WERI-Rb-1 (cell line): ENCODE results near the gene ENHO.
"Not testable (repeated sequence)": the region's sequence is repeated elsewhere in the genome, so short reads cannot be mapped to it uniquely, and the experiment has no call there.

Experiments
- DNase-seq: peaks from one replicate; pipeline ENCODE4 v3.0.0-alpha.2; 2020
- H3K27ac ChIP-seq: fragments of 250-450 bp; sonication (Bioruptor Pico); 2 replicates; pipeline ENCODE4 v1.5.1; 2020; ENCODE audit warnings: mild to moderate bottlenecking, moderate library complexity
- H3K27me3 ChIP-seq: fragments of 250-450 bp; sonication (Bioruptor Pico); 2 replicates; pipeline ENCODE4 v1.5.1; 2021; ENCODE audit warnings: mild to moderate bottlenecking, low read depth, moderate library complexity; ENCODE audit not compliant: insufficient read depth, severe bottlenecking
- H3K36me3 ChIP-seq: fragments of 250-450 bp; sonication (Bioruptor Pico); 2 replicates; pipeline ENCODE4 v1.5.1; 2020; ENCODE audit warnings: mild to moderate bottlenecking, moderate library complexity
- H3K4me3 ChIP-seq: 2 replicates; pipeline ENCODE4 v1.5.1; 2011; ENCODE audit warnings: low read depth, mild to moderate bottlenecking, control low read depth, low read length
- H3K9me3 ChIP-seq: fragments of 250-450 bp; sonication (Bioruptor Pico); 2 replicates; pipeline ENCODE4 v1.5.1; 2021; ENCODE audit warnings: mild to moderate bottlenecking, moderate library complexity; ENCODE audit not compliant: severe bottlenecking
- TF ChIP-seq, protein P1 (sequence below): IDR thresholded peaks from 2 replicates; pipeline ENCODE4 v1.5.1; 2011; ENCODE audit warnings: low read depth, mild to moderate bottlenecking, control low read depth, inconsistent platforms, low read length

Gene ENHO

DNA sequence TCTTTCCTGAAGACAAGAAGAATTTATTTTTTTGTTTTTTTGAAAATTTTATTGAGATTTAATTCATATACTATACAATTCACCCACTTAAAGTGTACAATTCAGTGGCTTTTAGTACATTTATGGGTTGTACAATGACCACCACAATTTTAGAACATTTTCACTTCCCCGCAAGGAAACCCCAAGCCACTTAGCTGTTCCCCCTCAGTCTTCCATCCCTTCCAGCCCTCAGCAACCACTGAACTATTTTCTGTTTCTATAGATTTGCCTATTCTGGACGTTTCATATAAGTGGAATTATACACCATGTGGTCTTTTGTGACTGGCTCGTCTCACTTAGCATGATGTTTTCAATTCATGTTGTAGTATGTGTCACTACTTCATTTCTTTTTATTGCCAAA lies 36.2 kb downstream of the ENHO start:
- no peaks in the 10 kb centered on the region for H3K27me3 ChIP-seq
- no peak for DNase-seq
- no peaks in the 10 kb centered on the region for H3K9me3 ChIP-seq
- H3K36me3 ChIP-seq = no peaks in the 10 kb centered on the region
- TF ChIP-seq, protein P1, sequence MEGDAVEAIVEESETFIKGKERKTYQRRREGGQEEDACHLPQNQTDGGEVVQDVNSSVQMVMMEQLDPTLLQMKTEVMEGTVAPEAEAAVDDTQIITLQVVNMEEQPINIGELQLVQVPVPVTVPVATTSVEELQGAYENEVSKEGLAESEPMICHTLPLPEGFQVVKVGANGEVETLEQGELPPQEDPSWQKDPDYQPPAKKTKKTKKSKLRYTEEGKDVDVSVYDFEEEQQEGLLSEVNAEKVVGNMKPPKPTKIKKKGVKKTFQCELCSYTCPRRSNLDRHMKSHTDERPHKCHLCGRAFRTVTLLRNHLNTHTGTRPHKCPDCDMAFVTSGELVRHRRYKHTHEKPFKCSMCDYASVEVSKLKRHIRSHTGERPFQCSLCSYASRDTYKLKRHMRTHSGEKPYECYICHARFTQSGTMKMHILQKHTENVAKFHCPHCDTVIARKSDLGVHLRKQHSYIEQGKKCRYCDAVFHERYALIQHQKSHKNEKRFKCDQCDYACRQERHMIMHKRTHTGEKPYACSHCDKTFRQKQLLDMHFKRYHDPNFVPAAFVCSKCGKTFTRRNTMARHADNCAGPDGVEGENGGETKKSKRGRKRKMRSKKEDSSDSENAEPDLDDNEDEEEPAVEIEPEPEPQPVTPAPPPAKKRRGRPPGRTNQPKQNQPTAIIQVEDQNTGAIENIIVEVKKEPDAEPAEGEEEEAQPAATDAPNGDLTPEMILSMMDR = no peak
- no peak overlapping the region for H3K27ac ChIP-seq
- no peak overlapping the region for H3K4me3 ChIP-seq

DNA sequence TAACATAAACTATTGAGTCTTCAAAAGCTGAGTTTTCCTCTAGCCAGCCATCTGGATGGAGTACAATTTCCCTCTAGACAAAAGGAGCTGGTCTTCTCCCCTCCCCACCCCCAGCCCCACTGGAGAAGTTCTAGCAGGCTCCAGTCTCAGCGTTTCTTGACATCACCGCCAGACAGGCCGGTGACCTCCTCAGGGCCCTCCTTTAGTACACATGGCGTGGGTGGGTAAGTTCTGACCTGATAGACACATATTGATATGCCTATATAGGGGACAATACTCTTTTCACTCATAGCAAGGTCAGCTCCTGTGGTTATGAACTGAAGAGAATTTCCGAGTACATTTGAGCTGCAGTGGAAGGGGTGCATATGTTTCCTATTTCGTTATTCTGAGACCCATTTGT lies 37.0 kb downstream of the ENHO start:
- no peaks in the 10 kb centered on the region for H3K9me3 ChIP-seq
- no peaks in the 10 kb centered on the region for H3K36me3 ChIP-seq
- no peaks in the 10 kb centered on the region for H3K27me3 ChIP-seq
- no peak overlapping the region for H3K27ac ChIP-seq
- H3K4me3 ChIP-seq = no peak overlapping the region
- DNase-seq = no peak
- TF ChIP-seq, protein P1 = no peak

DNA sequence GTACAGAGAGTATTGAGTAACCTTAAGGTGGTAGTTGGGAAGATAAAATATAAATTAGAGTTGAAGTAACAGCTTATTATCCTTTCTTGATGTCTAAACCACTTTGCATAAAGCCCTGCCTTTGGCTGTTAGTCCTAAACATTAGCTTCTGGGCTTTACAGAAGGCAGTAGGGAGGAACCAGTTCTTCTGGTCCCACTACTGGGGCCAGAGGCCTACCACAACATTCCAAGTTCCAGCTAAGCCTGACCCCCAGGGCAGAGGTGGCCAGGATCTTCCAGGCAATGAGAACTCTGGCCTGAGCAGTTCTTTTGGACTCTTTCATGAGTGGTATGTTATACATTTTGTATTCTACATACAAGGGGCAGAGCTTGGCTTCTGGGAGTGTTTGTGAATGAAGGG lies 38.1 kb downstream of the ENHO start:
- Histone ChIP-seq H3K9me3 (no peaks in the 10 kb centered on the region), H3K36me3 (no peaks in the 10 kb centered on the region), H3K4me3 (no peak overlapping the region), H3K27ac (no peak overlapping the region), H3K27me3 (no peaks in the 10 kb centered on the region)
- DNase-seq = no peak
- TF ChIP-seq, protein P1 = no peak

DNA sequence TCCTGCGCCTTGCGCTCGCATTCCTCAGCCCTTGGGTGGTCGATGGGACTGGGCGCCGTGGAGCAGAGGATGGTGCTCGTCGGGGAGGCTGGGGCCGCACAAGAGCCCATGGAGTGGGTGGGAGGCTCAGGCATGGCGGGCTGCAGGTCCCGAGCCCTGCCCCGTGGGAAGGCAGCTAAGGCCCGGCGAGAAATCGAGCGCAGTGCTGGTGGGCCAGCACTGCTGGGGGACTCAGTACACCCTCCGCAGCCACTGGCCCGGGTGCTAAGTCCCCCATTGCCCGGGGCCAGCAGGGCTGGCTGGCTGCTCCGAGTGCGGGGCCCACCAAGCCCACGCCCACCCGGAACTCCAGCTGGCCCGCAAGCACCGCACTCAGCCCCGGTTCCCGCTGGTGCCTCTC lies 40.0 kb downstream of the ENHO start:
- H3K9me3 ChIP-seq, H3K4me3 ChIP-seq, H3K27me3 ChIP-seq, H3K27ac ChIP-seq, DNase-seq, H3K36me3 ChIP-seq: not testable (repeated sequence)

DNA sequence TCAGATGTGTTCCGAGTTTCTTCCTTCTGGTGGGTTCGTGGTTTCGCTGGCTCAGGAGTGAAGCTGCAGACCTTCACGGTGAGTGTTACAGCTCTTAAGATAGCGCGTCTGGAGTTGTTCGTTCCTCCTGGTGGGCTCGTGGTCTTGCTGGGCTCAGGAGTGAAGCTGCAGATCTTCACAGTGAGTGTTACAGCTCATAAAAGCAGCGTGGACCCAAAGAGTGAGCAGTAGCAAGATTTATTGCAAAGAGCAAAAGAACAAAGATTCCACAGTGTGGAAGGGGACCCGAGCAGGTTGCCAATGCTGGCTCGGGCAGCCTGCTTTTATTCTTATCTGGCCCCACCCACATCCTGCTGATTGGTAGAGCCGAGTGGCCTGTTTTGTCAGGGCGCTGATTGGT lies 41.2 kb downstream of the ENHO start:
- H3K4me3 ChIP-seq, H3K36me3 ChIP-seq, DNase-seq: not testable (repeated sequence)

DNA sequence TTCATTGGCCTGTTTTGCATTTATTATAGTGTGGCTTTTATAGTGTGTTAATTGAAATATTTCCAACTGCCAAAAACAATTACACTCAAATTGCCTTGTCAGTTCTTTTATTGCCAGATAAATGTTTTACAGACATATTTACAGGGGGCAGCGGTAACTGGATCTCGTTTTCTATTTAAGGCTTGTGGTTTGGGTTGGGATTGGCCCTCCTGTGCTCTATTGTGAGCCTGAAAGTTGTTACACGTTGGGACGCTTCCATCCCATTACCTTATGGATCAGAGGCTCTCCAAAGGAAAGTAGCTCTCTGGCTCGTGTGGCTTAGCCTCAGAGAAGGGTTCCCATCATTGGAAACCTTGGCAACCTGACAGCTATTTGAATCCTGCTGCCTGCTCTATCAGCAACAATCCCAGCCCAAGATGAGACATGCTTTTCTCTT lies 43.3 kb downstream of the ENHO start:
- H3K36me3 ChIP-seq = no peaks in the 10 kb centered on the region
- H3K27me3 ChIP-seq = no peaks in the 10 kb centered on the region
- no peak overlapping the region for H3K27ac ChIP-seq
- H3K9me3 ChIP-seq = no peaks in the 10 kb centered on the region
- H3K4me3 ChIP-seq = no peak overlapping the region
- TF ChIP-seq, protein P1 = no peak
- no peak for DNase-seq

More for the DNA sequence above, 41.2 kb downstream of the ENHO start:
- H3K27me3 ChIP-seq, H3K9me3 ChIP-seq, H3K27ac ChIP-seq: not testable (repeated sequence)

DNA sequence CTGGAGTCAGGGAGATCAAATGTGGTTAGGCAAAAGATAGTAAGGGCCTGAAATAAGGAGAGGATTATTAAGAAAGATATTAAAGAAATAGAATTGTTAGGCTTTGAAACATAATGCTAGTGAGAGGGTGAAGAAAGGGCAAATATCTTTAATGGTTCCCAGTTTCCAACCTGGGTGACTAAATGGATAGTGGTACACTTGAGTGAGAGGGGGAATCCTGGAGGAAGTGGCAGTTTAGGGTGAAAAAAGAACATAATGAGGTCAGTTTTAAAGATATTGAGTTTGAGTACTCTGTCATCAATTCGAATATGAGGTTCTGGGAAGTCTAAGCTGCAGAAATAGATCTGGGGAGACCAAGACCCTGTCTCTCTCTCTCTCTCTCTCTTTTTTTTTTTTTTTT lies 45.2 kb downstream of the ENHO start:
- no peak overlapping the region for H3K4me3 ChIP-seq
- TF ChIP-seq, protein P1 = no peak
- H3K27me3 ChIP-seq = no peaks in the 10 kb centered on the region

More for the DNA sequence above, 45.2 kb downstream of the ENHO start:
- H3K27ac ChIP-seq = no peak overlapping the region
- no peaks in the 10 kb centered on the region for H3K36me3 ChIP-seq
- H3K9me3 ChIP-seq = no peaks in the 10 kb centered on the region
- DNase-seq = no peak
